ENCODE measurements around the gene SPEM3.
A peak's percentile ranks its signal among the peaks of the same experiment; 100 is the strongest.
"Not testable (repeated sequence)": the region's sequence is repeated elsewhere in the genome, so short reads cannot be mapped to it uniquely, and the experiment has no call there.

The SPEM3 gene

DNA sequence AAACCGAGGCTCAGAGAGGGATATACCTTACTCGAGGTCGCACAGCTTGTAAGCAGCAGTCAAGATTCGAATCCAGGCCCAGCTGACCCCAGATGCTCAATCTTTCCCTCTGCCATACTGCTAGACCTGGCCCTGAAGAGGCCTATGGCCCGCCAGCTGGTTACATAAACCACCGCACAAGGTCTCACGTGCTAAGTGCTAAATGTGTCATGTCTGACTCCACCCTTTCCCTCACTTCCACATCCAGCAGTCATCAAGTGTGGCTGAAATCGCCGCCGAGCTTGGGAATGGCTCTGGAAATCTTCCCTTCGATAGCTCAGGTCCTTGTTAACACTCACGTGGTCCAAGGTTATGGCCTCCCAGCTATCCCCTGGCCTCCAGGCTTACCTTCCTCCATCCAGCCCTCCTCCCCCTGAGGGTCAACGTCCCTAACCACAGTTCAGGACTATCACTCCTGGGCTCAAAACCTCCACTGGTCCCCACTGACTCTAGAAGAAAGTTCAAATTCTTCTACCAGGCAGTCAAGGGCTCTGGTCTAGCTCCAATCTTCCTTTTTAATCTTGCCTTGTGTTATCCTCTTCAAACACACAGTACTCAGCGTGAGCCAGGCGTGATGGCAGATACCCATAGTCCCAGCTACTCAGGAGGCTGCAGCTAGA, 47.2 kb downstream of the SPEM3 start:
- peak; percentile 86 for DNase-seq

DNA sequence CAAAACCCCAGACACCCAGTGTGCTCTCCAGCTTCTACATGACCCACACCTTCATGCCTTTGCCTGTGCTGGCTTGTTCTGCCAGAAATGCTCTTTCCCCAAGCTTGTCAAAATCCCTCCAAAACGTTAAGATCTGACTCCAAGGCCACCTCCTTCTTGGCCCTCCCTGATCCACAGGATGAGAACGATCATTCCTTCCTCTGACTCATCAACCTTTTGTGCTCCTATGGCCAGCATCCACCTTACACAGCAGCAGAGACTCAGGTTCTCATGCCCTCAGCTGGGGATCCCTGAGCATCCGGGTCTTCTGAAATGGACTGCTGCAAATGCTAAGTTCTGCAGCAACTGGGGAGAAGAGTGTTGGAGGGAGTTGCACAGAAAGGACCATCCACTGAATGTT, 47.8 kb downstream of the SPEM3 start:
- no peak for DNase-seq

DNA sequence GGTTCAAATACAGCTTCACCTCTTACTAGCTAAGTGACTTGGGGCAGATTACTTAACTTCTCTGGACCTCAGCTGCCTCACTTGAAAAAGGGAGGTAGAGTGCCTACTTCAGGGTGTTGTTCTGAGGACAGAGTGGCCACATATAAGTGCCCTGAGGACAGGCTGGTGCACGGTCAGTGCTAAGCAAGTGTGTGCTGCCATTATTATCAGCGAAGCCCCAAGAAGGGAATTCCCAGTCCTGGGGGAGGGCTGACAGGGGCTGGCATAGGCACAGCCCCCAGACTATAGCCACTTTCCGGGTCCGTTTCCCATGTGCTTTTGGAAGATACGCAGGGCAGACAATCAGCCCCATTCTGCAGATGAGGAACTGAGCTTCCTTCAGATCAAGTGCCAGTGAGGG, 48.3 kb downstream of the SPEM3 start:
- peak; percentile 62 for DNase-seq

DNA sequence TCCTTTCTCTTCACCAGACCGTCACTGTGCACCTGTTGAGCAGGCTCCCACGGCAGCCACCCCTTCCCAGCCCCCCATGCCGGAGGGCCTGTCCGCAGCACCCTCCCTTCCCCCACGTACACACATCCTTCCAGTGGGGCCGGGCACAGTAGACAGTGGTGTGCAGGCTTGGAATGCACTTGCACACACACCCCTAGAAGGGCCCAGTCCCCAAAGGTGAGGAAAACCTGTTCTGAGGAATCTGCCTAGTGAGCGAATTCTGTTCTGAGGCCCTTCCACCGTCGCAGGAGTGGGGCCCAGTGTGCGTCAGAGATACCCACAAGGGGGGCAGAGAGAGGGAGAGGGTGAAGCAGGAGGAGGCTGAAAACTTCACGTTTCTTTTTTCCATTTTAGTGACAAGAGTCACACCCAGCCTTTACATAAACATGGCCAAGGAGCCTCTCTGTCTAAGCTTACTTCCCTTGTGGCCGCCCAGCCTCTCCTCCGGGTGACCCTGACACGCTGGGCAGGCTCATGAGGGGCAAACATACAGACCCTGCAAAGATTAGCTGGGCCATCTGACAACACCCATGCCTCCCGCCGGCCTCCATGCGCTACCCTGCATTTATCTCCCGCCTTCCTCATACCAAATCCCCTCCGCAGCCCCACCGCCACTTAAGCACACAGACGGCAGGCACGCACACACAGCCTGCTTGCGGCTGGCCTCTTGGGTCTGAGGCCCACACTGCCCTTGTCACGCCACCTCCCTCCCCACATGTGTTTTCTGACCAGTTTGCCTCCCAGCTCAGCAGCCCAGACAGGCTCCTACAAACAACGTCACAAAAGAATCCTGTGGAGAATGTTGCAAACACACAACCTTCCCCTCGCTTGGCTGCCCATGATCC, 49.0 kb downstream of the SPEM3 start:
- peak; percentile 90 for DNase-seq

DNA sequence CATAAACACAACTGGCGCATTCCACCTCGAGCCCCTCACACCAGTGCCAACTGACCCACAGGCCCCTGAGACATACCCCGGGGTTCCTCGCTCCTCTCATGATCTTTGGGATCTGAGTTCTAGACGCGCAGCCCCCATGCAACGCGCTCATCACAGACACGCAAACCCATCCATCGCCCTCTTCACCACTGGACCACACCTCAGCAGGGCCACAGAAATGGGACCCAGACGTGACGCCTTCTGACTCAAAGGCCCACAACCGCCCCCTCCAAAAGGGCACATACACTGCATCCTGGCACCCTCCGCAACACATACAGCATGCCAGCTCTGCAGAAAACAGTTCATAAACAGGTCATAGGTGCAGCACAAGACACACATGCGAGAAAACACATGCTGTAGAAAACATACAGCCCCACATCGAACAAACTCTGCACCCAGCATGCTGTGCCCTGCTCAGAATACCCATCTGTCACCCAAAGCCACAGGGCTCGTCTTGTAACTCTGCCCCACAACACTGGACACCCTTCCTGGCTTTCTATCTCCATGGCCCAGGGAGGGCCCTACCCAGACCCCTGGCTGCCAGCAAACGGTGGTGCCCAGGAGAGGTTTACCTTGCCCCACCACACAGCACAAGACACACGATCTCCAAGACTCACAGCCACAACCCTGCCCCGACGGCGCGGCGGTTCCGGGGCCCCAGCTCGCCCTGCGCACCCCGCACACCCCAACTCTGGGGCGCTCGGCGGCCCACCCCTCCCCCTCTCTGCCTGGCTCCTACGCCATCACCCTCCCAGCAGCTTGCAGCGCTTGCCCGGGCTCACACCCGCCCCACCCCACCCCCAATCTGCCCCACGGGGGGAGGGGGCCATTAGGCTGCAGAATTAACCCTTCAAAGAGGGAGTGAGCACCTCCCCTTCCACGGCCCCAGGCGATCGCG, 49.9 kb downstream of the SPEM3 start:
- peak; percentile 71 for DNase-seq

DNA sequence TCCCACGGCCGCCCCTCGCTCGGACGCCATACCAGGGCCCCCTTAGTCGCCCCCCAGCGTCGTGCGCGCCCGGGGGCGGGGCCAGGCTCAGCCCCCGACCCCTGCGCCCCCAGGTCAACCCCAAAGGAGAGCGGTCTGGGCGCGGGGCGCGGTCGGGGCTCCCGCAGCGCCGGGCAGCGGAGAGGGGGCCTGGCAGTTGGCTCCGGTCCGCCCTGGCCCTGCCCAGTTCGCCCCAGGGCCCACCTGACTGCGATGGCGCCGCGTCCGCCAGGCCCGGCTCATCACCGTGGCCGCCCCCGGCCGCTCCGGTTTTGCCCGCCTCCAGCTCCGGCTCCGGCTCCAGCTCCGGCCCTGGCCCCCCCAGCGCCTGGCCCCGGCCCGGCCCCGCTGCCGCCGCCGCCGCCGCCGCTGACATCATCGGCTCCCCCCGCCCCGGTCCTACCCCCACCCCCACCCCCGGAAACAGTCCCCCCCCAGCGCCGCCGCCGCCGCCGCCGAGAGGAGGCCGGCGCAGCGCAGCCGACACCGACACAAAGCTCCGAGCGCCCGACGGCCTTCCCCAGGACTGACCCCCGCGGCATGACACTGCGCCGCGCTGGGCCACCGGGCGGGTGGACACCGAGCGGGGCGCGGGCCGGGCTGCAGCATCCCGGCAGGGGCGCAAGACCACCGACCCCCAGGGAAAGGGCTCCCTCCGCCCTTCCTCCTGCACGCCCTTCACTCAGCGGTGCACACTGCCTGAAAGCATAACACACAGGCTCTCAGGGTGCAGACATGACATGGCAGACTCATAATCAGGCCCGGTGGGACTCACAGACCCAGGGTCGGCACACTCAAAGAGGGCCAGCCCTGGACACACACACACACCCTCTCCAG, 50.8 kb downstream of the SPEM3 start, which contains the start of gene ZBTB4:
Gene ZBTB4 (minus strand): TSS at position 419 of the 876 bp plus-strand sequence. CDS start 12,830 bp downstream, outside the sequence.
- DNase-seq = peak; percentile 77

DNA sequence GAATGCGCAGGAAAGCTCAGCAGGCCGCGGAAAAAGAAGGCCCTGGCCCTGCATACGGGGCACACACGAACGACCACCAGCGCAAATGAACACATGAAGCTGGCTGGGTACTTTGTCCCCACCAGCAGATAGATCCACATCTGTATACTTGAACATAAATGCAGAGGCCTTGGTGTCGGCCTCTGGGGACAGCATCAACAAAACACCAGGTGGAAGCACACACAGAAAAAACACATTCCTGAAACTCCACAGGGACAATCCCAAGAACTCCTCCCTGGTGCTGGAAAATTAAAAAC, 51.4 kb downstream of the SPEM3 start:
- no peak for DNase-seq

DNA sequence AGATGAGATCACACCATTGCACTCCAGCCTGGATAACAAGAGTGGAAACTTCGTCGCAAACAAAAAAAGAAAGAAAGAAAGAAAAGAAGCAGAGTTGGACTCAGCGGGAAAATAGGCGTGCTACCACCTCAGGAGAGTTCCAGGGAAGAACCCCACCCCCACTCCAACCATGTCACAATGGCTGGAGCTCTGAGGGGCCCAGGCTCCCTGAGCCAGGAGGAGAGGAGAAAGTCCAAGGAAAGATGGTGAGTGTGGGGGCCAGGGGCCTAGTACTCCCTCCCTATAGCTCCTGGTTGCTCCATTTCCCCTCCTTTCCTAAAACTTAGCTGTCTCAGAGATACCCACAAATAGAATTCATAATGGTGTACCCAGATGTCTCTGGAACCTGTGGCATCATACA, 52.6 kb downstream of the SPEM3 start, which contains the start of gene SLC35G6:
Gene SLC35G6 (plus strand): TSS at position 172 of the 400 bp plus-strand sequence. CDS start 71 bp downstream, at position 243.
- not testable (repeated sequence) for DNase-seq

DNA sequence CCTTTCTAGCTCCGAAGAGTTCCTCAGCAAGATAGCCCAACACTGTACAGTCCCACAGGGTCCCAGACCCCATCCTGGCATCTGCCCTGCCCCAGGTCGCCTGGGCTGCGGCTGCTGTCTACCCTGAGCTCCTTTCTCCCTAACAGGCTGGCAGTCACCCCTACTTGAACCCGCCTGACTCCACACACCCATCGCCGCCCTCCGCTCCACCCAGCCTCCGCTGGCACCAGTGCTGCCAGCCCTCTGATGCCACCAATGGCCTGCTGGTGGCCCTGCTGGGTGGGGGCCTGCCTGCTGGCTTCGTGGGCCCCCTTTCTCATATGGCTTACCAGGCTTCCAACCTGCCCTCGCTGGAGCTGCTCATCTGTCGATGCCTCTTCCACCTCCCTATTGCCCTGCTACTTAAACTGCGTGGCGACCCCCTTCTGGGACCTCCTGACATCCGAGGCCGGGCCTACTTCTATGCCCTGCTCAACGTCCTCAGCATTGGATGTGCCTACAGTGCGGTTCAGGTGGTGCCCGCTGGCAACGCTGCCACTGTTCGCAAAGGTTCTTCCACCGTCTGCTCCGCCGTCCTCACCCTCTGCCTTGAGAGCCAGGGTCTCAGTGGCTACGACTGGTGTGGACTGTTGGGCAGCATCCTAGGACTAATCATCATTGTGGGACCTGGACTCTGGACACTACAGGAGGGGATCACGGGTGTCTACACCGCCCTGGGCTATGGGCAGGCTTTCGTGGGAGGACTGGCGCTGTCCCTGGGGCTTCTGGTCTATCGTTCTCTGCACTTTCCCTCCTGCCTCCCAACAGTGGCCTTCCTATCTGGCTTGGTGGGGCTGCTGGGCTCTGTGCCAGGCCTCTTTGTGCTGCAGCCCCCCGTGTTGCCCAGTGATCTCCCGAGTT, 53.4 kb downstream of the SPEM3 start:
- not testable (repeated sequence) for DNase-seq

All from OCI-M1 (cell line).